NCI-H2196 (cell line): ENCODE data around the gene TAS2R1.

Experiments used
- DNase-seq: peaks from one replicate; lab custom pipeline; 2025; ENCODE audit not compliant: unreplicated experiment; lab: John Stamatoyannopoulos, UW

The TAS2R1 gene

GRCh38 chr5:9630251-9630650 is at the start of gene TAS2R1:
Gene TAS2R1, minus strand, starts transcription at chr5:9630351. Its CDS starts 319 bp downstream, at chr5:9630032.
- DNase-seq, result no peak

- DNase-seq, result no peak
These were observed 40.2 kb upstream of the TAS2R1 start for GRCh38 chr5:9670371-9670770.

- DNase-seq, result no peak
These were observed 37.8 kb upstream of the TAS2R1 start for GRCh38 chr5:9667906-9668305.

GRCh38 chr5:9663891-9664290 is 33.7 kb upstream of the TAS2R1 start:
- no peak for DNase-seq

- DNase-seq, result no peak
These were observed 31.3 kb upstream of the TAS2R1 start for GRCh38 chr5:9661316-9662015.

- no peak for DNase-seq
These were observed 28.6 kb upstream of the TAS2R1 start for GRCh38 chr5:9658706-9659105.

- no peak for DNase-seq
These were observed 27.7 kb upstream of the TAS2R1 start for GRCh38 chr5:9657819-9658218.

GRCh38 chr5:9655641-9656040 is 25.5 kb upstream of the TAS2R1 start:
- DNase-seq, result no peak

- no peak for DNase-seq
These were observed 24.7 kb upstream of the TAS2R1 start for GRCh38 chr5:9654886-9655285.

GRCh38 chr5:9653811-9654210 is 23.7 kb upstream of the TAS2R1 start:
- DNase-seq, result no peak

GRCh38 chr5:9653061-9653460 is 22.9 kb upstream of the TAS2R1 start:
- no peak for DNase-seq

- DNase-seq, result no peak
These were observed 22.1 kb upstream of the TAS2R1 start for GRCh38 chr5:9652295-9652694.

- no peak for DNase-seq
These were observed 16.7 kb upstream of the TAS2R1 start for GRCh38 chr5:9646843-9647242.

- DNase-seq, result no peak
These were observed 14.5 kb upstream of the TAS2R1 start for GRCh38 chr5:9644630-9645029.

- DNase-seq, result no peak
These were observed 12.5 kb upstream of the TAS2R1 start for GRCh38 chr5:9642621-9643020.

GRCh38 chr5:9641806-9642355 is 11.7 kb upstream of the TAS2R1 start:
- DNase-seq, result no peak

GRCh38 chr5:9632495-9632894 is 2.3 kb upstream of the TAS2R1 start:
- no peak for DNase-seq

- no peak for DNase-seq
These were observed 2.6 kb downstream of the TAS2R1 start for GRCh38 chr5:9627541-9627940.

- DNase-seq, result no peak
These were observed 3.2 kb downstream of the TAS2R1 start for GRCh38 chr5:9626955-9627354.

- DNase-seq, result no peak
These were observed 4.4 kb downstream of the TAS2R1 start for GRCh38 chr5:9625731-9626130.

- DNase-seq, result no peak
These were observed 4.9 kb downstream of the TAS2R1 start for GRCh38 chr5:9625286-9625685.

- no peak for DNase-seq
These were observed 5.8 kb downstream of the TAS2R1 start for GRCh38 chr5:9624196-9624947.
